ENCODE results near the gene ZNF768.

ZNF768 gene

GRCh38 chr16:30526137-30526822, at the start of gene ZNF768:
Gene ZNF768, minus strand, starts transcription at chr16:30526566. Its CDS starts 153 bp downstream, at chr16:30526413.
- DNase-seq (ENCODE audit: low spot score), result peak; percentile 88

DNA sequence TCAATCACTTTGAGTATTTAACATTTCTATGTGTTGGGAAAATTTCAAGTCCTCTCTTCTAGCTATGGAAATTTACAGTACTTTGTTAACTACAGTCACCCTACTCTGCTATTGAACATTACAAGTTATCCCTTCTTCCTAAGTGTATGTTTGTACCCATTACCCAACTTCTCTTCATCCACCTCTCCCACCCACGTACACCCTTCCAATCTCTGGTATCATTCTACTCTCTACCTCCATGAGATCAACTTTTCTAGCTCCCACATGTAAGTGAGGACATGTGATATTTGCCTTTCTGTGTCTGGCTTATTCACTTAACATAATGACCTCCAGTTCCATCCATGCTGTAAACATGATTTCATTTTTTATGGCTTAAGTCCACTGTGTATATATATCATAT, 48.3 kb upstream of the ZNF768 start:
- DNase-seq (ENCODE audit: low spot score), result no peak

GRCh38 chr16:30571445-30572322, 45.3 kb upstream of the ZNF768 start, which contains the start of gene ZNF688:
Gene ZNF688, minus strand, starts transcription at chr16:30571714. Its CDS starts 85 bp downstream, at chr16:30571629.
- DNase-seq (ENCODE audit: low spot score), result peak; percentile 94

GRCh38 chr16:30570636-30571444, 44.5 kb upstream of the ZNF768 start:
- DNase-seq (ENCODE audit: low spot score), result peak; percentile 37

DNA sequence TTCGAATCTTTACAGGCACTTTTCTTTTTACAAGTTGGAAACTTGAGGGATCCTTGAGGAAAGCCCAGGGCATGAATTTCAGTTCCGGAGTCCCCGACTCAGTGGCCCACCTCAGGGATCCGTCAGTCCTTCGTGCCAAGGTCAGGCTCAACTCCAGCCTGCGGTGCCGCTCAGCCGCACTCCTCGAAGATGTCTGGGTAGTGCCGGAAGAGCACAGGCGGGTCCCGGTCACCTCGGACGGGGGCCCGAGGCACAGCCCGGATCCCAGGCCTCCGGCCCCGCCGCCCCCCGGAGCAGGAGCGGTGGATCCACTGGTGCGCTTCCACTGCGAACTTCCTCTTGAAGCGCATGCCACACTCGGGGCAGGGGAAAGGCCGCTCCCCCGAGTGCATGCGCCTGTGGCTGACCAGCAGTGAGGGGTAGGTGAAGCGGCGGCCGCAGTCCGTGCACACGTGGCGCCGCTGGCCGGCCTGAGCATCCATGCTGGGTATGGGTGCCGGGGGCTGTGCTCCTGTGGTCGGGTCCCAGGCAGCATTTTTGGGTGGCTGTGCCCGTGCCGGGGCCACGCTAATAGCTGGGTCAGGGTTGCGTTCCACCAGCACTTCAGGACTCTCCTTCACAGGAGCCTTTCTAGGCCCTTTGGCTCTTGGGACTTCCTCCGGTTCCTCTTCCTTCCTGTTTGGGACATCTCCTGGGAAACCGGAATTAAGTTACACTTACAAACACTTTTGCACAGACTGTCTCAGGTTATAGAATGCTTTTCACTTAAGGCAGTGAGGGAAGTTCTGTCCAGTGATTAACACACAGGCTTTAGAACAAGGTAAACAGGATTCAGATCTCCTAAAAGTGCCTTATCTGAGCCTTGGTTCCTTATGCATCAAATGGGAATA, 43.6 kb upstream of the ZNF768 start:
- DNase-seq (ENCODE audit: low spot score), result no peak

DNA sequence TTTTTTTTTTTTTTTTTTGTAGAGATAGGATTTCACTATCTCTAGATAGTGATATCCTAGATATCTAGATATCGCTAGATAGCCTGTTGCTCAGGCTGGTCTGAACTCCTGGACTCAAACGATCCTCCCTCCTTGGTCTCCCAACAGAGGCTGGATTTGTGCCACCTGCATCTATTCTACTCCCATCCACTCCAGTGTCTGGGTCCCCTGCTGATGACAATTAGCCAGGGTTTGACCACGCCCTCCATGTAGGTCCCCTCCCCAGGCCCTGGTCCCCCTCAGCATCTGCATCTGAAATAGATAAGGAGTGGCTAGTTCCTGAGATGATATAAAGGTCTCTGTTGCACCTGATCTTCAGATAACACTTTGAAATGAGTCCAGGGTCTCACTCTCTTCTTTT, 42.9 kb upstream of the ZNF768 start:
- DNase-seq (ENCODE audit: low spot score), result no peak

- no peak for DNase-seq (ENCODE audit: low spot score)
Measured at GRCh38 chr16:30567991-30568638, 41.7 kb upstream of the ZNF768 start.

DNA sequence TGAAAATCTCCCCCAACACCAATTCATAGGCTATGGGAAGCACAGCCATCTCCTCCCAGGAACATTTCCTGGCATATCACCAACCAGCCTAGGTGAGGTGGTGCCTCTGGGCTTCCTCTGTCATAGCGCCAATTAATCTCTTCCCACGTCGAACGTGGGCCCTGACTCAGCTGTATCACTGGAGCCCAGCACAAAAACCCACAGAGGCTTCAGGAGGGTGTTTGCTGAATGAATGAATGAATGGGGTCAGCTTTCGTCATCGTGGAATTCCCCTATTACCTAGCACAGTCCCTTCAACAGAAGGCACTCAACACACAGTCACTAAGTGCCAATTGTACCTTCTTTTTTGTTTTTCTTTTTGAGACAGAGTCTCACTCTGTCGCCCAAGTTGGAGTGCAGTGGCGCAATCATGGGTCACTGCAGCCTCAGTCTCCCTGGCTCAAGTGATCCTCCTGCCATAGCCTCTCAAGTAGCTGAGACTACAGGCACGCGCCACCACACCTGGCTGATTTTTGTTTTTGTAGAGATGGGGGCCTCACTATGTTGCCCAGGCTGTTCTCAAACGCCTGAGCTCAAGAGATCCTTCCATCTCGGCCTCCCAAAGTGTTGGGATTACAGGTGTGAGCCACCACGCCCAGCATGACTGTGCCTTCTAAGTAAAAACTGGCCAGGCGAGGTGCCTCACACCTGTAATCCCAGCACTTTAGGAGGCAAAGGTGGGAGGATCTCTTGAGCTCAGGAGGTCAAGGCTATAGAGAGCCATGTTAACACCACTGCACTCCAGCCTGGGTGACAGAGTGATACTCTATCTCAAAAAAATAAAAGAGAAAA, 41.0 kb upstream of the ZNF768 start:
- DNase-seq (ENCODE audit: low spot score), result no peak

GRCh38 chr16:30566531-30566930, 40.2 kb upstream of the ZNF768 start:
- no peak for DNase-seq (ENCODE audit: low spot score)

GRCh38 chr16:30565984-30566383, 39.6 kb upstream of the ZNF768 start:
- no peak for DNase-seq (ENCODE audit: low spot score)

- DNase-seq (ENCODE audit: low spot score), result no peak
Measured at GRCh38 chr16:30565526-30565925, 39.2 kb upstream of the ZNF768 start.

DNA sequence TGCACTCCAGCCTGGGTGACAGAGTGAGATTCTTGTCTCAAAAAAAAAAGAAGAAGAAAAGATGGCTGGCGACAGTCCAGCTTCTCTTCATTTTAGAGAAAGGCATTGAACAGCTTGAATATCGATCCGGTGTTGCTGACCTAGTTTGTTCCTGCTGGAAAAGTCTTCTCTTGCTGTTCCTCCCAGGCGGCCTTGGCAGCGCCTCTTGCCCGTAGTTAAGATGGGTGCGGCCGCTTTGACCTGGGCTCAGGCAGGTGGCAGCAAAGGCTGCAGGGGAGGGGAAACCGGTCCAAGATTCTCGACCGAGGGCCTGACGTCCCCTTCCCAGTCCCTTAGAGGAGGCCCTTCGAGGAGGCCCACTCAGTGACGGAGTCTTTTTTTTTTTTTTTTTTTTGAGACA, 35.7 kb upstream of the ZNF768 start:
- no peak for DNase-seq (ENCODE audit: low spot score)

- no peak for DNase-seq (ENCODE audit: low spot score)
Measured at GRCh38 chr16:30561089-30561816, 34.9 kb upstream of the ZNF768 start.

DNA sequence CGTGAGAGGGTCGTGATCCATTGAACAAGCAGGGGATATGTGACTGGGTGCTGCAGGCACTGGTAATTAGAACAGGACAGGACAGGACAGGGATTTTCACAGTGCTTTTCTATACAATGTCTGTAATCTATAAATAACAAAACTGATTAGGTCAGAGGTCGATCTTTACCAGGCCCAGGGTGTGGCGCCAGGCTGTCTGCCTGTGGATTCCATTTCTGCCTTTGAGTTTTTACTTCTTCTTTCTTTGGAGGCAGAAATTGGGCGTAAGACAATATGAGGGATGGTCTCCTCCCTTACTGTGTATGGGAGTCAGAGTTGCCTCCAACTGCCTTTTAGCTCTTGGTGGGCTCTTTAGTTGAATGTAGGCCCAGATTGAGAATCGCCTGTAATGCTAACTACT, 33.3 kb upstream of the ZNF768 start:
- DNase-seq (ENCODE audit: low spot score), result no peak

DNA sequence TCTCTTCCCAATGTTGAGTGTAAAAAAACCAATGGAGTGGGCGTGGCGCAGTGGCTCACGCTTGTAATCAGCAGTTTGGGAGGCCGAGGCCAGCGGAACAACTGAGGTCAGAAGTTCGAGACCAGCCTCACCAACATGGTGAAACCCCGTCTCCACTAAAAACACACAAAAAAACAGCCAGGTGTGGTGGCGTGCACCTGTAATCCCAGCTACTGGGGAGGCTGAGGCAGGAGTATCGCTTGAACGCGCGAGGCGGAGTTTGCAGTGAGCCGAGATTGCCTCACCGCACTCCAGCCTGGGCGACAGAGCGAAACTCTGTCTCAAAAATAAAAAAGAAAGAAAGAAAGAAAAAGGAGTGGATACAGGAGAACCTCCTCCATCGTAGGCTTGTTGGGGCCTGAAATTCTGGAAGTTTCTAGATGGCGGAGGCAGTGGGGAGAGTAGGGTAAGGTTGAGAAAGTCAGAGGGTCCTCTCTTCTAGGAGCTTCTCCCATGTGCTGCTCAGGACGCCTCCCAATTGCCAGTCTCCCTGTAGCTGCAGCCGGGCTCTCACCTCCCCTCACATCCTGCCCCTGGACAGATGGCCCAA, 32.5 kb upstream of the ZNF768 start:
- no peak for DNase-seq (ENCODE audit: low spot score)

GRCh38 chr16:30557957-30558788, 31.8 kb upstream of the ZNF768 start, which contains the start of gene ZNF764:
Gene ZNF764, minus strand, starts transcription at chr16:30558374. Its CDS starts 192 bp downstream, at chr16:30558182.
- DNase-seq (ENCODE audit: low spot score), result peak; percentile 93

- DNase-seq (ENCODE audit: low spot score), result no peak
Measured at GRCh38 chr16:30557707-30557956, 31.3 kb upstream of the ZNF768 start.

- DNase-seq (ENCODE audit: low spot score), result no peak
Measured at GRCh38 chr16:30556125-30556473, 29.7 kb upstream of the ZNF768 start.
